Tibial nerve (tissue), 4 donors: ENCODE measurements around the gene GGACT. TPM values are rescaled to one million over a fixed set of nuclear protein-coding genes. Genes with fewer than 3 reads are reported as not detected.
"Not testable (repeated sequence)": the region's sequence is repeated elsewhere in the genome, so short reads cannot be mapped to it uniquely, and the experiment has no call there.

Experiments
- DNase-seq, 2 donors: peaks; one replicate each; pipeline ENCODE4 v3.0.0-alpha.2; 2019; ENCODE audit warnings: low spot score in 2 of 2
- H3K27ac ChIP-seq, 4 donors: fragments of 200-600 bp; sonication (generic) in 3 of 4; one replicate each; pipeline ENCODE4 v1.5.1; 2017 to 2019; ENCODE audit warnings: mild to moderate bottlenecking in 1 of 4
- H3K27me3 ChIP-seq, 2 donors: fragments of 200-600 bp; sonication (generic) in 1 of 2; one replicate each; pipeline versions ENCODE4 v1.5.1 to v1.6.0; 2017 to 2019
- H3K36me3 ChIP-seq, 3 donors: fragments of 200-600 bp; sonication (generic); one replicate each; pipeline ENCODE4 v1.5.1; 2018 to 2019
- H3K4me1 ChIP-seq, 4 donors: fragments of 200-600 bp; sonication (generic) in 3 of 4; one replicate each; pipeline ENCODE4 v1.5.1; 2017 to 2019
- H3K4me3 ChIP-seq, 4 donors: fragments of 200-600 bp; sonication (generic) in 3 of 4; one replicate each; pipeline ENCODE4 v1.5.1; 2017 to 2019; ENCODE audit warnings: mild to moderate bottlenecking in 1 of 4, moderate library complexity in 1 of 4
- H3K9me3 ChIP-seq, 4 donors: fragments of 200-600 bp; sonication (generic) in 3 of 4; one replicate each; pipeline ENCODE4 v1.5.1; 2017 to 2019
- EP300 ChIP-seq, 2 donors: sonication (generic); formaldehyde crosslinking; IDR thresholded peaks; one replicate each; pipeline ENCODE4 v1.6.1; 2017; ENCODE audit warnings: antibody characterized with exemption in 2 of 2, mild to moderate bottlenecking in 1 of 2
- POLR2A ChIP-seq, 2 donors: fragments of 450-650 bp; IDR thresholded peaks; one replicate each; pipeline ENCODE4 v1.6.1; 2017; ENCODE audit warnings: antibody characterized with exemption in 2 of 2, mild to moderate bottlenecking in 2 of 2, moderate library complexity in 2 of 2
- WGBS, 2 donors: methylation state at CpG; one replicate each; pipeline ENCODE4 v1.1.5; 2018; 5-methylcytosine and 5-hydroxymethylcytosine counted together
- total RNA-seq, 4 donors: library from RNA; depleted of rRNA; stranded (reverse); fragments of >200 nt; gene quantifications; one replicate each; pipeline ENCODE4 v1.1.0, GENCODE V29; 2016
- TF ChIP-seq, protein P1 (sequence below), 5 experiments: fragments of 200-600 bp in 3 of 5; fragments of 450-650 bp in 2 of 5; sonication (generic) in 3 of 5; IDR thresholded peaks; one replicate each; pipeline ENCODE4 v1.5.1; 2016 to 2019; ENCODE audit warnings: antibody characterized with exemption in 5 of 5, mild to moderate bottlenecking in 3 of 5, moderate library complexity in 2 of 5

GGACT gene
- total RNA-seq, 4 donors from 2014 or later: 2.4 to 5.2 (median 3.9) TPM

DNA sequence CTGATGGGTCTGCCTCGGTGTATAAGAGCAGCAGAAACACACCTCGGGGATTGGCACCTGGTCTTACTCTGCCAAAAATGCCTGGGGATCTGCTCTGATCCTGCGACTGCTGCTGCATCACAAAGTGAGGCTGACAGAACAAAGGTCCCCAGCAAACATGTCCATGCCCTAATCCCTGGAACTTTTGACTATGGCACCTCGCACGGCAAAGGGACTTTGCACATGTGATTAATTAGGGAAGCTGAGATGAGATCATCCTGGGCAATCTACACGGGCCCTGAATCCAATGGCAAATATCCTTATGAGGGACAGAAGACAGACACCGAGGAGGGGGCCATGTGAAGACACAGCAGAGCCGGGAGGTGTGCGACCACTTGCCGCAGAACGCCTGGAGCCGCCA is 8.5 kb downstream of the GGACT start:
- no peak for DNase-seq

GRCh38 chr13:100577239-100577638 is 11.3 kb downstream of the GGACT start:
- H3K4me3 ChIP-seq, H3K9me3 ChIP-seq, H3K27ac ChIP-seq, H3K4me1 ChIP-seq, H3K27me3 ChIP-seq, DNase-seq: not testable (repeated sequence)
- WGBS, 2 donors: 96 to 99% methylated on average over 4 of the region's 4 CpGs
- peaks cover 0 to 36% (median 0%) of the 10 kb centered on the region in 3 donors for H3K36me3 ChIP-seq

More for the DNA sequence above, 8.5 kb downstream of the GGACT start:
- no peaks in the 10 kb centered on the region for H3K9me3 ChIP-seq
- peaks cover 0 to 44% (median 0%) of the 10 kb centered on the region in 3 donors for H3K36me3 ChIP-seq
- H3K27me3 ChIP-seq: no peaks in the 10 kb centered on the region
- no peaks in the 10 kb centered on the region for H3K4me1 ChIP-seq
- TF ChIP-seq, protein P1, sequence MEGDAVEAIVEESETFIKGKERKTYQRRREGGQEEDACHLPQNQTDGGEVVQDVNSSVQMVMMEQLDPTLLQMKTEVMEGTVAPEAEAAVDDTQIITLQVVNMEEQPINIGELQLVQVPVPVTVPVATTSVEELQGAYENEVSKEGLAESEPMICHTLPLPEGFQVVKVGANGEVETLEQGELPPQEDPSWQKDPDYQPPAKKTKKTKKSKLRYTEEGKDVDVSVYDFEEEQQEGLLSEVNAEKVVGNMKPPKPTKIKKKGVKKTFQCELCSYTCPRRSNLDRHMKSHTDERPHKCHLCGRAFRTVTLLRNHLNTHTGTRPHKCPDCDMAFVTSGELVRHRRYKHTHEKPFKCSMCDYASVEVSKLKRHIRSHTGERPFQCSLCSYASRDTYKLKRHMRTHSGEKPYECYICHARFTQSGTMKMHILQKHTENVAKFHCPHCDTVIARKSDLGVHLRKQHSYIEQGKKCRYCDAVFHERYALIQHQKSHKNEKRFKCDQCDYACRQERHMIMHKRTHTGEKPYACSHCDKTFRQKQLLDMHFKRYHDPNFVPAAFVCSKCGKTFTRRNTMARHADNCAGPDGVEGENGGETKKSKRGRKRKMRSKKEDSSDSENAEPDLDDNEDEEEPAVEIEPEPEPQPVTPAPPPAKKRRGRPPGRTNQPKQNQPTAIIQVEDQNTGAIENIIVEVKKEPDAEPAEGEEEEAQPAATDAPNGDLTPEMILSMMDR (IDR thresholded peaks at IDR 0.05): no peak
- TF ChIP-seq POLR2A (IDR thresholded peaks at IDR 0.05) (no peak), EP300 (IDR thresholded peaks at IDR 0.05) (no peak)
- no peak overlapping the region for H3K4me3 ChIP-seq
- no peak overlapping the region for H3K27ac ChIP-seq
- 92 to 95% methylated on average over 12 of the region's 12 CpGs for WGBS, 2 donors

DNA sequence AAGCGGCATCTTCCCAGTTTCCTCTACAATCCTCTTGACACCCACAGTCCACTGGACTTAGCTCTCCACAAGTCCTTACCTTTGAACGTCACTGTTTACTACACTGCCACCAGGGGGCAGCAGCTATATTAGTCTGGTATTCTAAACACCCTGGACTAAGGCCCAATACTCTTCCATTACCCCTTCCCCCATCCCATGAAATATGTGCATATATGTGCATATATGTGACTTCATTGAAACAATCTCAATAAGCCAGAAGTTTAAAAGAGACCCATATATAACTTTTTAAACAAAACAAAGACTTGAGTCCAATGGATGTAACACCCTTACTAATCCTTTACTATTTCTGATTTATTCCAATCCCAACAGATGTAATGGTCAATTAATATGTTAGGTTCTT is 15.5 kb downstream of the GGACT start:
- no peak overlapping the region for H3K4me3 ChIP-seq
- TF ChIP-seq POLR2A (IDR thresholded peaks at IDR 0.05): no peak
- TF ChIP-seq, protein P1 (IDR thresholded peaks at IDR 0.05): peak; percentile 46 to 66 (median 60)
- no peaks in the 10 kb centered on the region for H3K4me1 ChIP-seq
- H3K36me3 ChIP-seq: no peaks in the 10 kb centered on the region
- 38 to 51% methylated on average over 2 of the region's 2 CpGs for WGBS, 2 donors
- H3K27me3 ChIP-seq: no peaks in the 10 kb centered on the region
- H3K27ac ChIP-seq: no peak overlapping the region
- no peaks in the 10 kb centered on the region for H3K9me3 ChIP-seq
- DNase-seq: peak; percentile 33 to 67

GRCh38 chr13:100566543-100566942 is 22.0 kb downstream of the GGACT start:
- H3K27me3 ChIP-seq: no peaks in the 10 kb centered on the region
- peaks cover 0 to 10% (median 0%) of the 10 kb centered on the region in 4 donors for H3K9me3 ChIP-seq
- peaks cover 0 to 13% (median 0%) of the 10 kb centered on the region in 3 donors for H3K36me3 ChIP-seq
- 89 to 92% methylated on average over 6 of the region's 6 CpGs for WGBS, 2 donors
- no peak for DNase-seq
- H3K27ac ChIP-seq: no peak overlapping the region
- H3K4me1 ChIP-seq: no peaks in the 10 kb centered on the region
- no peak overlapping the region for H3K4me3 ChIP-seq
- TF ChIP-seq, protein P1 (IDR thresholded peaks at IDR 0.05): no peak
- TF ChIP-seq POLR2A (IDR thresholded peaks at IDR 0.05): no peak
- TF ChIP-seq EP300 (IDR thresholded peaks at IDR 0.05): no peak

- no peak for TF ChIP-seq EP300 (IDR thresholded peaks at IDR 0.05)
- TF ChIP-seq, protein P1 (IDR thresholded peaks at IDR 0.05): no peak
- TF ChIP-seq POLR2A (IDR thresholded peaks at IDR 0.05): no peak
- peaks cover 0 to 13% (median 0%) of the 10 kb centered on the region in 3 donors for H3K36me3 ChIP-seq
- no peak overlapping the region for H3K4me3 ChIP-seq
- no peaks in the 10 kb centered on the region for H3K4me1 ChIP-seq
- no peaks in the 10 kb centered on the region for H3K27me3 ChIP-seq
- peaks cover 0 to 10% (median 0%) of the 10 kb centered on the region in 4 donors for H3K9me3 ChIP-seq
- WGBS, 2 donors: 72% methylated on average over 8 of the region's 8 CpGs
- no peak overlapping the region for H3K27ac ChIP-seq
- no peak for DNase-seq
Observed at GRCh38 chr13:100565286-100565685, 23.3 kb downstream of the GGACT start.
